ENCODE measurements around the gene ITIH1.

ITIH1 gene

GRCh38 chr3:52810923-52811322 lies 33.5 kb downstream of the ITIH1 start:
- H3K9me3 Mint-ChIP-seq (ENCODE audit: low read depth): no peaks in the 10 kb centered on the region
- H3K27ac Mint-ChIP-seq: no peak overlapping the region
- H3K36me3 Mint-ChIP-seq: peaks cover 3% of the 10 kb centered on the region
- H3K27me3 Mint-ChIP-seq: no peaks in the 10 kb centered on the region
- H3K4me3 Mint-ChIP-seq: no peak overlapping the region
- peaks cover 8% of the 10 kb centered on the region for H3K4me1 Mint-ChIP-seq (ENCODE audit: low read depth)

- H3K27ac Mint-ChIP-seq: no peak overlapping the region
- no peaks in the 10 kb centered on the region for H3K9me3 Mint-ChIP-seq (ENCODE audit: low read depth)
- H3K27me3 Mint-ChIP-seq: no peaks in the 10 kb centered on the region
- H3K4me1 Mint-ChIP-seq (ENCODE audit: low read depth): peaks cover 8% of the 10 kb centered on the region
- peaks cover 3% of the 10 kb centered on the region for H3K36me3 Mint-ChIP-seq
- H3K4me3 Mint-ChIP-seq: no peak overlapping the region
Measured at GRCh38 chr3:52811452-52812011, 34.1 kb downstream of the ITIH1 start.

GRCh38 chr3:52813810-52814209 lies 36.4 kb downstream of the ITIH1 start:
- no peaks in the 10 kb centered on the region for H3K27me3 Mint-ChIP-seq
- peaks cover 8% of the 10 kb centered on the region for H3K4me1 Mint-ChIP-seq (ENCODE audit: low read depth)
- H3K9me3 Mint-ChIP-seq (ENCODE audit: low read depth): no peaks in the 10 kb centered on the region
- H3K27ac Mint-ChIP-seq: no peak overlapping the region
- peaks cover 3% of the 10 kb centered on the region for H3K36me3 Mint-ChIP-seq
- H3K4me3 Mint-ChIP-seq: no peak overlapping the region

GRCh38 chr3:52816199-52816598 lies 38.8 kb downstream of the ITIH1 start:
- H3K4me1 Mint-ChIP-seq (ENCODE audit: low read depth): no peaks in the 10 kb centered on the region
- H3K27ac Mint-ChIP-seq: no peak overlapping the region
- H3K27me3 Mint-ChIP-seq: no peaks in the 10 kb centered on the region
- H3K36me3 Mint-ChIP-seq: peaks cover 3% of the 10 kb centered on the region
- no peaks in the 10 kb centered on the region for H3K9me3 Mint-ChIP-seq (ENCODE audit: low read depth)
- H3K4me3 Mint-ChIP-seq: no peak overlapping the region

- no peaks in the 10 kb centered on the region for H3K4me1 Mint-ChIP-seq (ENCODE audit: low read depth)
- H3K36me3 Mint-ChIP-seq: peaks cover 3% of the 10 kb centered on the region
- H3K27ac Mint-ChIP-seq: no peak overlapping the region
- no peak overlapping the region for H3K4me3 Mint-ChIP-seq
- no peaks in the 10 kb centered on the region for H3K27me3 Mint-ChIP-seq
- H3K9me3 Mint-ChIP-seq (ENCODE audit: low read depth): no peaks in the 10 kb centered on the region
Measured at GRCh38 chr3:52816654-52817053, 39.3 kb downstream of the ITIH1 start.

GRCh38 chr3:52817221-52817620 lies 39.8 kb downstream of the ITIH1 start:
- no peaks in the 10 kb centered on the region for H3K4me1 Mint-ChIP-seq (ENCODE audit: low read depth)
- no peaks in the 10 kb centered on the region for H3K36me3 Mint-ChIP-seq
- H3K4me3 Mint-ChIP-seq: no peak overlapping the region
- no peak overlapping the region for H3K27ac Mint-ChIP-seq
- no peaks in the 10 kb centered on the region for H3K27me3 Mint-ChIP-seq
- H3K9me3 Mint-ChIP-seq (ENCODE audit: low read depth): no peaks in the 10 kb centered on the region

- no peak overlapping the region for H3K4me3 Mint-ChIP-seq
- H3K27ac Mint-ChIP-seq: no peak overlapping the region
- H3K36me3 Mint-ChIP-seq: no peaks in the 10 kb centered on the region
- no peaks in the 10 kb centered on the region for H3K4me1 Mint-ChIP-seq (ENCODE audit: low read depth)
- H3K27me3 Mint-ChIP-seq: no peaks in the 10 kb centered on the region
- H3K9me3 Mint-ChIP-seq (ENCODE audit: low read depth): no peaks in the 10 kb centered on the region
Measured at GRCh38 chr3:52817860-52818259, 40.5 kb downstream of the ITIH1 start.

GRCh38 chr3:52819936-52820335 lies 42.5 kb downstream of the ITIH1 start:
- Mint-ChIP-seq H3K27me3 (no peaks in the 10 kb centered on the region), H3K27ac (no peak overlapping the region), H3K36me3 (peaks cover 1% of the 10 kb centered on the region), H3K4me1 (ENCODE audit: low read depth) (no peaks in the 10 kb centered on the region), H3K9me3 (ENCODE audit: low read depth) (no peaks in the 10 kb centered on the region), H3K4me3 (no peak overlapping the region)

GRCh38 chr3:52820736-52821135 lies 43.3 kb downstream of the ITIH1 start:
- Mint-ChIP-seq H3K36me3 (peaks cover 3% of the 10 kb centered on the region), H3K27ac (no peak overlapping the region), H3K4me1 (ENCODE audit: low read depth) (no peaks in the 10 kb centered on the region), H3K4me3 (no peak overlapping the region), H3K27me3 (no peaks in the 10 kb centered on the region), H3K9me3 (ENCODE audit: low read depth) (no peaks in the 10 kb centered on the region)

- peaks cover 3% of the 10 kb centered on the region for H3K36me3 Mint-ChIP-seq
- H3K27ac Mint-ChIP-seq: no peak overlapping the region
- H3K9me3 Mint-ChIP-seq (ENCODE audit: low read depth): no peaks in the 10 kb centered on the region
- H3K27me3 Mint-ChIP-seq: no peaks in the 10 kb centered on the region
- H3K4me1 Mint-ChIP-seq (ENCODE audit: low read depth): no peaks in the 10 kb centered on the region
- H3K4me3 Mint-ChIP-seq: no peak overlapping the region
Measured at GRCh38 chr3:52822363-52822762, 45.0 kb downstream of the ITIH1 start.

GRCh38 chr3:52824037-52824436 lies 46.6 kb downstream of the ITIH1 start:
- Mint-ChIP-seq H3K36me3 (peaks cover 3% of the 10 kb centered on the region), H3K27ac (no peak overlapping the region), H3K4me3 (no peak overlapping the region), H3K4me1 (ENCODE audit: low read depth) (no peaks in the 10 kb centered on the region), H3K9me3 (ENCODE audit: low read depth) (no peaks in the 10 kb centered on the region), H3K27me3 (no peaks in the 10 kb centered on the region)

- no peak overlapping the region for H3K4me3 Mint-ChIP-seq
- H3K27ac Mint-ChIP-seq: no peak overlapping the region
- H3K36me3 Mint-ChIP-seq: peaks cover 3% of the 10 kb centered on the region
- H3K4me1 Mint-ChIP-seq (ENCODE audit: low read depth): no peaks in the 10 kb centered on the region
- no peaks in the 10 kb centered on the region for H3K9me3 Mint-ChIP-seq (ENCODE audit: low read depth)
- H3K27me3 Mint-ChIP-seq: no peaks in the 10 kb centered on the region
Measured at GRCh38 chr3:52827441-52827840, 50.0 kb downstream of the ITIH1 start.

GRCh38 chr3:52827866-52828376 lies 50.5 kb downstream of the ITIH1 start:
- Mint-ChIP-seq H3K27ac (no peak overlapping the region), H3K36me3 (peaks cover 3% of the 10 kb centered on the region), H3K27me3 (no peaks in the 10 kb centered on the region), H3K4me3 (no peak overlapping the region), H3K4me1 (ENCODE audit: low read depth) (no peaks in the 10 kb centered on the region), H3K9me3 (ENCODE audit: low read depth) (no peaks in the 10 kb centered on the region)

GRCh38 chr3:52829482-52829881 lies 52.1 kb downstream of the ITIH1 start:
- H3K4me1 Mint-ChIP-seq (ENCODE audit: low read depth): no peaks in the 10 kb centered on the region
- no peaks in the 10 kb centered on the region for H3K27me3 Mint-ChIP-seq
- H3K27ac Mint-ChIP-seq: no peak overlapping the region
- no peaks in the 10 kb centered on the region for H3K9me3 Mint-ChIP-seq (ENCODE audit: low read depth)
- H3K4me3 Mint-ChIP-seq: no peak overlapping the region
- H3K36me3 Mint-ChIP-seq: peaks cover 3% of the 10 kb centered on the region

GRCh38 chr3:52829906-52830463 lies 52.6 kb downstream of the ITIH1 start:
- Mint-ChIP-seq H3K9me3 (ENCODE audit: low read depth) (no peaks in the 10 kb centered on the region), H3K4me1 (ENCODE audit: low read depth) (no peaks in the 10 kb centered on the region), H3K36me3 (peaks cover 1% of the 10 kb centered on the region), H3K4me3 (no peak overlapping the region), H3K27me3 (no peaks in the 10 kb centered on the region), H3K27ac (no peak overlapping the region)
